ENCODE data around the gene EOLA2. TPM values are rescaled to one million over a fixed set of nuclear protein-coding genes. Genes with fewer than 3 reads are reported as not detected.

The EOLA2 gene
- total RNA-seq, 1 experiment from 2014 or later = 41.2 TPM

DNA sequence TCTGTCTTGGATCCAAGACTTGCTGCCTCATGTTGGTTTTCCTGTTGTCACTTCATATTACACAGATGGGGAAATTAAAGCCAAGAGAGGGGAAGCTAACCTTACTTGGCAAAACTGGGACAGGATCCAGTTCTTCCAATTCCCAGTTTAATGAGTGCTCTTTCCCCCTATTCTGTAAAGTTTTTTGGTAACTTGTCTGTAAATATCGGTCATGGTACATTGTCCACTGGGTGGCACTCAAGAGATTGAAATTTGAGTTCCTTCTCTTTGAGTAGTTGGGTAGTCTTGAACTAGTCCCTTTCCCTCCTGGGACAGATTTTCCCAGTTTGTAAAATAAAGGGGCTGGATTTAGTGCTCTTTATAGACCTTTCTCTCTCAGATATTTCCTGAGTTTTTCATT, 12.4 kb upstream of the EOLA2 start:
- Mint-ChIP-seq H3K4me3 (no peak overlapping the region), H3K9me3 (no peaks in the 10 kb centered on the region), H3K36me3 (peaks cover 16% of the 10 kb centered on the region), H3K27ac (no peak overlapping the region), H3K27me3 (ENCODE audit: low read depth) (no peaks in the 10 kb centered on the region), H3K4me1 (peaks cover 21% of the 10 kb centered on the region)
- TF ChIP-seq, protein P1, sequence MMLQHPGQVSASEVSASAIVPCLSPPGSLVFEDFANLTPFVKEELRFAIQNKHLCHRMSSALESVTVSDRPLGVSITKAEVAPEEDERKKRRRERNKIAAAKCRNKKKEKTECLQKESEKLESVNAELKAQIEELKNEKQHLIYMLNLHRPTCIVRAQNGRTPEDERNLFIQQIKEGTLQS (CRISPR knock-in tag; conservative IDR thresholded peaks at IDR 0.05) = no peak
- ATAC-seq (no peak), DNase-seq (ENCODE audit: low spot score) (no peak)
- ChIA-PET CTCF (interaction anchor here (0.8 to 2.0 kb wide), 3 partner anchors 8 to 414 kb away, joined by 3 to 11 read pairs (median 4); partner anchors contain the start of gene EOLA2), POLR2A (no interaction called here)

GRCh38 chrX:149949743-149950436, 11.6 kb upstream of the EOLA2 start:
- no peak for ATAC-seq
- POLR2A ChIA-PET = no interaction called here
- CTCF ChIA-PET = interaction anchor here (0.8 to 2.0 kb wide), 3 partner anchors 9 to 415 kb away, joined by 3 to 11 read pairs (median 4); partner anchors contain the start of gene EOLA2
- DNase-seq (ENCODE audit: low spot score) = no peak
- H3K9me3 Mint-ChIP-seq = no peaks in the 10 kb centered on the region
- H3K27ac Mint-ChIP-seq = no peak overlapping the region
- H3K27me3 Mint-ChIP-seq (ENCODE audit: low read depth) = no peaks in the 10 kb centered on the region
- H3K36me3 Mint-ChIP-seq = peaks cover 16% of the 10 kb centered on the region
- H3K4me3 Mint-ChIP-seq = no peak overlapping the region
- TF ChIP-seq, protein P2, sequence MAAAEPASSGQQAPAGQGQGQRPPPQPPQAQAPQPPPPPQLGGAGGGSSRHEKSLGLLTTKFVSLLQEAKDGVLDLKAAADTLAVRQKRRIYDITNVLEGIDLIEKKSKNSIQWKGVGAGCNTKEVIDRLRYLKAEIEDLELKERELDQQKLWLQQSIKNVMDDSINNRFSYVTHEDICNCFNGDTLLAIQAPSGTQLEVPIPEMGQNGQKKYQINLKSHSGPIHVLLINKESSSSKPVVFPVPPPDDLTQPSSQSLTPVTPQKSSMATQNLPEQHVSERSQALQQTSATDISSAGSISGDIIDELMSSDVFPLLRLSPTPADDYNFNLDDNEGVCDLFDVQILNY (CRISPR knock-in tag; IDR thresholded peaks at IDR 0.05) = no peak
- TF ChIP-seq TEAD4 (CRISPR knock-in tag; IDR thresholded peaks at IDR 0.05) (no peak), ZNF121 (CRISPR knock-in tag; IDR thresholded peaks at IDR 0.05) (no peak), ZNF263 (CRISPR knock-in tag; IDR thresholded peaks at IDR 0.05; ENCODE audit: low read depth) (no peak), ESRRA (CRISPR knock-in tag; IDR thresholded peaks at IDR 0.05; ENCODE audit: borderline replicate concordance) (no peak), HMGA2 (CRISPR knock-in tag; IDR thresholded peaks at IDR 0.05) (no peak), JAZF1 (CRISPR knock-in tag; IDR thresholded peaks at IDR 0.05) (no peak), KAT7 (CRISPR knock-in tag; IDR thresholded peaks at IDR 0.05; ENCODE audit: borderline replicate concordance) (no peak), ZNF232 (CRISPR knock-in tag; IDR thresholded peaks at IDR 0.05) (no peak), MYBL2 (CRISPR knock-in tag; IDR thresholded peaks at IDR 0.05) (no peak), TP53 (CRISPR knock-in tag; IDR thresholded peaks at IDR 0.05) (no peak), CREM (CRISPR knock-in tag; IDR thresholded peaks at IDR 0.05) (no peak), USF2 (CRISPR knock-in tag; IDR thresholded peaks at IDR 0.05) (no peak), ZBTB21 (CRISPR knock-in tag; IDR thresholded peaks at IDR 0.05; ENCODE audit: borderline replicate concordance) (no peak)
- TF ChIP-seq, protein P3, sequence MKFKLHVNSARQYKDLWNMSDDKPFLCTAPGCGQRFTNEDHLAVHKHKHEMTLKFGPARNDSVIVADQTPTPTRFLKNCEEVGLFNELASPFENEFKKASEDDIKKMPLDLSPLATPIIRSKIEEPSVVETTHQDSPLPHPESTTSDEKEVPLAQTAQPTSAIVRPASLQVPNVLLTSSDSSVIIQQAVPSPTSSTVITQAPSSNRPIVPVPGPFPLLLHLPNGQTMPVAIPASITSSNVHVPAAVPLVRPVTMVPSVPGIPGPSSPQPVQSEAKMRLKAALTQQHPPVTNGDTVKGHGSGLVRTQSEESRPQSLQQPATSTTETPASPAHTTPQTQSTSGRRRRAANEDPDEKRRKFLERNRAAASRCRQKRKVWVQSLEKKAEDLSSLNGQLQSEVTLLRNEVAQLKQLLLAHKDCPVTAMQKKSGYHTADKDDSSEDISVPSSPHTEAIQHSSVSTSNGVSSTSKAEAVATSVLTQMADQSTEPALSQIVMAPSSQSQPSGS (CRISPR knock-in tag; IDR thresholded peaks at IDR 0.05; ENCODE audit: borderline replicate concordance, low read depth) = no peak
- TF ChIP-seq, protein P4, sequence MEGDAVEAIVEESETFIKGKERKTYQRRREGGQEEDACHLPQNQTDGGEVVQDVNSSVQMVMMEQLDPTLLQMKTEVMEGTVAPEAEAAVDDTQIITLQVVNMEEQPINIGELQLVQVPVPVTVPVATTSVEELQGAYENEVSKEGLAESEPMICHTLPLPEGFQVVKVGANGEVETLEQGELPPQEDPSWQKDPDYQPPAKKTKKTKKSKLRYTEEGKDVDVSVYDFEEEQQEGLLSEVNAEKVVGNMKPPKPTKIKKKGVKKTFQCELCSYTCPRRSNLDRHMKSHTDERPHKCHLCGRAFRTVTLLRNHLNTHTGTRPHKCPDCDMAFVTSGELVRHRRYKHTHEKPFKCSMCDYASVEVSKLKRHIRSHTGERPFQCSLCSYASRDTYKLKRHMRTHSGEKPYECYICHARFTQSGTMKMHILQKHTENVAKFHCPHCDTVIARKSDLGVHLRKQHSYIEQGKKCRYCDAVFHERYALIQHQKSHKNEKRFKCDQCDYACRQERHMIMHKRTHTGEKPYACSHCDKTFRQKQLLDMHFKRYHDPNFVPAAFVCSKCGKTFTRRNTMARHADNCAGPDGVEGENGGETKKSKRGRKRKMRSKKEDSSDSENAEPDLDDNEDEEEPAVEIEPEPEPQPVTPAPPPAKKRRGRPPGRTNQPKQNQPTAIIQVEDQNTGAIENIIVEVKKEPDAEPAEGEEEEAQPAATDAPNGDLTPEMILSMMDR (IDR thresholded peaks at IDR 0.05) = no peak
- TF ChIP-seq, protein P5, sequence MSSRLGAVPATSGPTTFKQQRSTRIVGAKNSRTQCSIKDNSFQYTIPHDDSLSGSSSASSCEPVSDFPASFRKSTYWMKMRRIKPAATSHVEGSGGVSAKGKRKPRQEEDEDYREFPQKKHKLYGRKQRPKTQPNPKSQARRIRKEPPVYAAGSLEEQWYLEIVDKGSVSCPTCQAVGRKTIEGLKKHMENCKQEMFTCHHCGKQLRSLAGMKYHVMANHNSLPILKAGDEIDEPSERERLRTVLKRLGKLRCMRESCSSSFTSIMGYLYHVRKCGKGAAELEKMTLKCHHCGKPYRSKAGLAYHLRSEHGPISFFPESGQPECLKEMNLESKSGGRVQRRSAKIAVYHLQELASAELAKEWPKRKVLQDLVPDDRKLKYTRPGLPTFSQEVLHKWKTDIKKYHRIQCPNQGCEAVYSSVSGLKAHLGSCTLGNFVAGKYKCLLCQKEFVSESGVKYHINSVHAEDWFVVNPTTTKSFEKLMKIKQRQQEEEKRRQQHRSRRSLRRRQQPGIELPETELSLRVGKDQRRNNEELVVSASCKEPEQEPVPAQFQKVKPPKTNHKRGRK (CRISPR knock-in tag; IDR thresholded peaks at IDR 0.05; ENCODE audit: borderline replicate concordance) = no peak
- TF ChIP-seq, protein P6, sequence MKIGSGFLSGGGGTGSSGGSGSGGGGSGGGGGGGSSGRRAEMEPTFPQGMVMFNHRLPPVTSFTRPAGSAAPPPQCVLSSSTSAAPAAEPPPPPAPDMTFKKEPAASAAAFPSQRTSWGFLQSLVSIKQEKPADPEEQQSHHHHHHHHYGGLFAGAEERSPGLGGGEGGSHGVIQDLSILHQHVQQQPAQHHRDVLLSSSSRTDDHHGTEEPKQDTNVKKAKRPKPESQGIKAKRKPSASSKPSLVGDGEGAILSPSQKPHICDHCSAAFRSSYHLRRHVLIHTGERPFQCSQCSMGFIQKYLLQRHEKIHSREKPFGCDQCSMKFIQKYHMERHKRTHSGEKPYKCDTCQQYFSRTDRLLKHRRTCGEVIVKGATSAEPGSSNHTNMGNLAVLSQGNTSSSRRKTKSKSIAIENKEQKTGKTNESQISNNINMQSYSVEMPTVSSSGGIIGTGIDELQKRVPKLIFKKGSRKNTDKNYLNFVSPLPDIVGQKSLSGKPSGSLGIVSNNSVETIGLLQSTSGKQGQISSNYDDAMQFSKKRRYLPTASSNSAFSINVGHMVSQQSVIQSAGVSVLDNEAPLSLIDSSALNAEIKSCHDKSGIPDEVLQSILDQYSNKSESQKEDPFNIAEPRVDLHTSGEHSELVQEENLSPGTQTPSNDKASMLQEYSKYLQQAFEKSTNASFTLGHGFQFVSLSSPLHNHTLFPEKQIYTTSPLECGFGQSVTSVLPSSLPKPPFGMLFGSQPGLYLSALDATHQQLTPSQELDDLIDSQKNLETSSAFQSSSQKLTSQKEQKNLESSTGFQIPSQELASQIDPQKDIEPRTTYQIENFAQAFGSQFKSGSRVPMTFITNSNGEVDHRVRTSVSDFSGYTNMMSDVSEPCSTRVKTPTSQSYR (CRISPR knock-in tag; IDR thresholded peaks at IDR 0.05) = no peak
- H3K4me1 Mint-ChIP-seq = peaks cover 21% of the 10 kb centered on the region

All from WTC11 (cell line).